GM21515 (cell line): ENCODE results near the gene PTPN13.
"Not testable (repeated sequence)": the region's sequence is repeated elsewhere in the genome, so short reads cannot be mapped to it uniquely, and the experiment has no call there.

Source experiments
- ATAC-seq: cut with Tn5 transposase; IDR thresholded peaks from one replicate; pipeline ENCODE4 v1.9.1; 2021; ENCODE audit not compliant: unreplicated experiment

Gene PTPN13

GRCh38 chr4:86706923-86707597, 112.9 kb downstream of the PTPN13 start:
- ATAC-seq, result no peak

DNA sequence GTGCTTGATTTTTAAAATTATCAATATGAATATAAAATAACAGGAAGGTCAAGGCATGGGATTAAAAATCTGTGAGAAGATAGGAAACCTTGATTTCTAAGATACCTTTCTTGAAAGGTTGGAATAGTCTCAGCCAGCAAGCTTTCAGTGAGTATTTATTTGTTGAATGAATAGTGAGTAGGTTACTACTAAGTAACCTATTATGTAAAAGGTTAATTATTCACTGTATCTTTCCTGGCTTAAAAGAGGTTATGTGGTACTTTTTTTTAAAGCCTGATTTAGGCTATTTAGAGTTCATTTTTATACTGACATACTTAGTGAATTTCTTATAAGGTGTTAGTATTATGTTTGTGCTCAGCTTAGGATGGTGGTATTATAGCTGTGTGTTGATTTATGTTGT, 123.5 kb downstream of the PTPN13 start:
- no peak for ATAC-seq

GRCh38 chr4:86718152-86718551, 124.0 kb downstream of the PTPN13 start:
- no peak for ATAC-seq

DNA sequence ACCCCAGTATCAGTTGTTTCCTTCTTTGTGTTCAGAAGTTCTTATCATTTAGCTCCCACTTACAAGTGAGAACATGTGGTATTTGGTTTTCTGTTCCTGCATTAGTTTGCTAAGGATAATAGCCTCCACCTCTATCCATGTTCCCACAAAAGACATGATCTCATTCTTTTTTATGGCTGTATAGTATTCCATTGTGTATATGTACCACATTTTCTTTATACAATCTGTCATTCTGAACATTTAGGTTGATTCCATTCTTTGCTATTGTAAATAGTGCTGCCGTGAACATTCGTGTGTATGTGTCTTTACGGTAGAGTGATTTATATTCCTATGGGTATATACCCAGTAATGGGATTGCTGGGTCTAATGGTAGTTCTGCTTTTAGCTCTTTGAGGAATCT, 125.0 kb downstream of the PTPN13 start:
- not testable (repeated sequence) for ATAC-seq

GRCh38 chr4:86720508-86721068, 126.5 kb downstream of the PTPN13 start:
- no peak for ATAC-seq

- no peak for ATAC-seq
Observed at GRCh38 chr4:86721412-86721811, 127.3 kb downstream of the PTPN13 start.

GRCh38 chr4:86730310-86730709, 136.2 kb downstream of the PTPN13 start:
- ATAC-seq, result no peak

DNA sequence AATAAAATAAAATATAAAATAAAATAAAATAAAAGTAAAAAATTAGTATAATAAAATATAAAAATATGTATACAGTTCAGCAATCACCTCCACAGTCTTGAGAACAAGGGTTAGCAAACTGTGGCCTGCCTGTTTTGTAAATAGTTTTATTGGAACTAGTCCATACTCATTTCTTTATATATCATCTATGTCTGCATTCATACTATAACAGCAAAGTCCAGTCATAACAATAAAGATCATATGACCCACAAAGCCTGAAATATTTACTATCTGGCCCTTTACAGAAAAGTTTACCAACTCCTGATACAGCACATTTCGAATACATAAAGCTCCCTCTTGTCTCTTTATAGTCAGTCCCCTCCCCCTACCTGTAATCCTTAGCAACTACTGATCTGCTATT, 143.1 kb downstream of the PTPN13 start:
- ATAC-seq, result no peak

DNA sequence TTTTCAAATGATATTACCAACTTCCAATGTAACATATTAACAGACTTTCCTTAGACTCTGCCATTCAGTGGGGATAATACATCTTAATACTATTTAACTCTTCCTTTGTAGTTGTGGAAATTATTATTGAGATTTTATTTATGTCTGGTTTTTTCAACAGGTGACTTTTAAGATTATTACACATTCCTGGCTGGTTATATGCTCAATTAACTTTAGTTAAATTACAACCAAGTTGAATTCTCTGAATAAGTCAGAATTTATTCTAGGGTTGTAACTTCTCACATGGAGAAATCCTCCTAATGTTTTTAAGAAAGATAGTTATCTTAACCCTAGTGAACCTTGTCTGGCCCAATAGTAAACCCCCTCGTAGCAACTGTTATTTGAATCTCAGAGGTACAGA, 147.7 kb downstream of the PTPN13 start:
- no peak for ATAC-seq

- no peak for ATAC-seq
Observed at GRCh38 chr4:86744570-86744969, 150.5 kb downstream of the PTPN13 start.

DNA sequence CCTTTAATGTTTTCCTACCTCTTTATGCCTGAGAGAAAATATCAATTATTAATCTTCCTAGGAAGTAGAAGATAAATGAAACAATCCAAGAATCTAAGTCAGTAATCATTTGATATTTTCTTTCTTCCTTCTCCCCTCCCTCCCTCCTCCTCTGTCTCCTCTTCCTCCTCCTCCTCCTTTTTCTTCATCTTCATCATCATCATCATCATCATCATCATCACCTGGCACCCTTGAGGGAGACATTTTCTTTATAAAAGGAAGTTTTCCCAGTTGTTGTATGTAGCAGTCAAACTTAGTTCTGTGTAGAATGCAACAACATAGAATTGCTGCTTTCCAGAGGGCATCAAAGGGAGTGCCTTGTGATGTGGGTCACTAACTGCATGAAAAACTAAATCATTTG, 155.0 kb downstream of the PTPN13 start:
- ATAC-seq, result no peak

DNA sequence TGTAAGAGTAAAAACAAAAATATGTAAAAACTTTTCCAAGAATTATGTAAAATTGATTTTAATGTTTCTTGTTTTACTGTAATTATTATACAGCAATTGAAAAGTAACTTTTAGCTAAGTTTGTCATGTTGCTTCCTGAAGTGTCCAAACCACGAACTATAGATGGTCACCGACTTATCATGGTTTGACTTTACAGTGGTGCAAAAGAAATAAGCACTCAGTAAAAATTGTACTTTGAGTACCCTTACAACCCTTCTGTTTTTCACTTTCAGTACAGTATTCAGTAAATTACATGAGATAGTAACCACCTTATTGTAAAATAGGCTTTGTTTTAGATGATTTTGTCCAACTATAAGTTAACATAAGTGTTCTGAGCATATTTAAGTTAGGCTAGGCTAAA, 161.3 kb downstream of the PTPN13 start:
- ATAC-seq, result no peak

GRCh38 chr4:86757468-86757867, 163.4 kb downstream of the PTPN13 start:
- ATAC-seq, result no peak

GRCh38 chr4:86759298-86759697, 165.2 kb downstream of the PTPN13 start:
- no peak for ATAC-seq

DNA sequence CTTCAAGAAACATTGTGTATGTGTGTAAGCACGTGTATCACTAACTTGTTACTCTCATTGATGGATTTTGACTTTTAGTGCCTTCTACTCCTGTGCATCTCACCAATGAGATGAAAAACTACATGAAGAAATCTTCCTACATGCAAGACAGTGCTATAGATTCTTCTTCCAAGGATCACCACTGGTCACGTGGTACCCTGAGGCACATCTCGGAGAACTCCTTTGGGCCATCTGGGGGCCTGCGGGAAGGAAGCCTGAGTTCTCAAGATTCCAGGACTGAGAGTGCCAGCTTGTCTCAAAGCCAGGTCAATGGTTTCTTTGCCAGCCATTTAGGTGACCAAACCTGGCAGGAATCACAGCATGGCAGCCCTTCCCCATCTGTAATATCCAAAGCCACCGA, 168.5 kb downstream of the PTPN13 start:
- no peak for ATAC-seq

DNA sequence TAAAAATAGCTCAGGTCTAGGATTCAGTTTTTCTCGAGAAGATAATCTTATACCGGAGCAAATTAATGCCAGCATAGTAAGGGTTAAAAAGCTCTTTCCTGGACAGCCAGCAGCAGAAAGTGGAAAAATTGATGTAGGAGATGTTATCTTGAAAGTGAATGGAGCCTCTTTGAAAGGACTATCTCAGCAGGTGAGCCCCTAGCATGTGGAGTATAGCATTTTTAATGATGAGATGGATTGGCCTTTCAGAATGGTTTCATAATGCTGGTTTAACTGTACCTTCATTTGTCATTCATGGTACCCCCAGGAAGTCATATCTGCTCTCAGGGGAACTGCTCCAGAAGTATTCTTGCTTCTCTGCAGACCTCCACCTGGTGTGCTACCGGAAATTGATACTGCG, 175.7 kb downstream of the PTPN13 start:
- no peak for ATAC-seq

- ATAC-seq, result no peak
Observed at GRCh38 chr4:86771141-86771540, 177.0 kb downstream of the PTPN13 start.

DNA sequence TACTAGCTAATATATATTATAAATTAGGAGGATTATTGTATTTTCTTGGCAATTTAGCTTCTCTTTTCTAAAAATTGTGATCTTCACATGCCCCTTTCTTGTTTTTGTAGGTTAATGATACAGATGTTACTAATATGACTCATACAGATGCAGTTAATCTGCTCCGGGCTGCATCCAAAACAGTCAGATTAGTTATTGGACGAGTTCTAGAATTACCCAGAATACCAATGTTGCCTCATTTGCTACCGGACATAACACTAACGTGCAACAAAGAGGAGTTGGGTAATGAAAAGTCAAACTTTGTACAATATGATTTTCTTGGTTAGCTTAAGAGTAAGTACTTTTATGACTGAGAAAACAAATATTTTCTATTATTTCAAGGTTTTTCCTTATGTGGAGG, 180.9 kb downstream of the PTPN13 start:
- ATAC-seq, result no peak

DNA sequence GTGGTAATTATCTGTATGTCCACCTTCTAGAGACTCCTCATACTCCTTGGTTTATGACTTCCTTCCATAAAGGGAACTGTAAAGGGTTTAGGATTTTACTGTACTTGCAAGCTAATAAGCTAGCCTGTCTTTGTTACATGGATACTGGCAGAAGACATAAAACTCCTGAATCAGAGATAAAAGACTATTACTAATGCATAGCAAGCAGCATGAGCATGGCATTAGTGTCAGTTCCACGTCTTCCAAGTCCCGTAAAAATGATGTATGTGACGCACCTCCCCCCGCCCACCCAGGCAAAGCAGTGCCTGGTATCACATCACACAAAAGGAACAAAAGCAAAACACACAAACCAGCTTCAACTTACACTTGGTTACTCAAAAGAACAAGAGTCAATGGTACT, 184.1 kb downstream of the PTPN13 start:
- no peak for ATAC-seq

- no peak for ATAC-seq
Observed at GRCh38 chr4:86788826-86789225, 194.7 kb downstream of the PTPN13 start.

GRCh38 chr4:86791126-86791525, 197.0 kb downstream of the PTPN13 start:
- no peak for ATAC-seq

DNA sequence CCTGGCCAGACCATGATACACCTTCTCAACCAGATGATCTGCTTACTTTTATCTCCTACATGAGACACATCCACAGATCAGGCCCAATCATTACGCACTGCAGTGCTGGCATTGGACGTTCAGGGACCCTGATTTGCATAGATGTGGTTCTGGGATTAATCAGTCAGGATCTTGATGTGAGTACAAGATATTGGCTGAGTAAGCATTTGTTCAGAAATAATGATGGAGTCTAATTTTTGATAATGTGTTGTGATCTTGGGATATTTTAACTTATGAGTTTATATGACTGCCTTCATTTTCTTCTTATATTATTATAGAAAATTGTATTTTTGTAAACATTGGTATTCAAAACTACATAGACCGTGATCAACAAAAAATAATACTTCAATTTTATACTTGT, 215.7 kb downstream of the PTPN13 start:
- ATAC-seq, result no peak

GRCh38 chr4:86810847-86811246, 216.7 kb downstream of the PTPN13 start:
- ATAC-seq, result no peak
